IMR-90 (cell line): ENCODE data around the gene KLHL29. TPM values are rescaled to one million over a fixed set of nuclear protein-coding genes. Genes with fewer than 3 reads are reported as not detected.

Experiments
- ATAC-seq: fragments of 200-7000 bp; cut with Tn5 transposase; 2 replicates; pipeline ENCODE4 v1.9.1; 2020; ENCODE audit warnings: low read depth, mild to moderate bottlenecking, moderate library complexity
- BruUV-seq: library from RNA; stranded (reverse); fragments of 400-500 nt; replicated peaks from 2 replicates; lab custom pipeline; 2021; lab: Mats Ljungman, UMichigan
- CTCF ChIA-PET: fragments of 300-600 bp; formaldehyde crosslinking; extraction: SDS; loops from one replicate; lab custom pipeline; 2021; ENCODE audit warnings: antibody characterized with exemption; lab: Yijun Ruan, JAX
- POLR2A ChIA-PET: fragments of 300-600 bp; sonication (Branson Sonifier 250); formaldehyde crosslinking; loops from one replicate; lab custom pipeline; 2022; ENCODE audit warnings: antibody characterized with exemption; ENCODE audit not compliant: unreplicated experiment; lab: Charles Lee
- DNase-seq: peaks from one replicate; pipeline ENCODE4 v3.0.0; 2013
- H2AFZ ChIP-seq: replicated peaks from 2 replicates; pipeline ENCODE3; 2013; ENCODE audit warnings: low read length, mild to moderate bottlenecking; ENCODE audit not compliant: poor library complexity
- H2AK5ac ChIP-seq: 2 replicates; pipeline ENCODE4 v1.6.1; 2013; ENCODE audit warnings: low read depth, low read length, inconsistent platforms
- H2AK9ac ChIP-seq: replicated peaks from 2 replicates; pipeline ENCODE3; 2013; ENCODE audit warnings: mild to moderate bottlenecking, low read depth, low read length, moderate library complexity; ENCODE audit not compliant: poor library complexity
- H2BK120ac ChIP-seq: 2 replicates; pipeline ENCODE4 v1.6.1; 2013; ENCODE audit warnings: low read depth, low read length, inconsistent platforms
- H2BK15ac ChIP-seq: 3 replicates; pipeline ENCODE4 v1.6.1; 2013; ENCODE audit warnings: low read depth, low read length, inconsistent platforms
- H2BK20ac ChIP-seq: 2 replicates; pipeline ENCODE4 v1.6.1; 2013; ENCODE audit warnings: low read depth, mild to moderate bottlenecking, inconsistent platforms, low read length, moderate library complexity
- H2BK5ac ChIP-seq: 2 replicates; pipeline ENCODE4 v1.6.1; 2013; ENCODE audit warnings: mild to moderate bottlenecking, low read depth, low read length, inconsistent platforms; ENCODE audit not compliant: poor library complexity, severe bottlenecking
- H3K14ac ChIP-seq: replicated peaks from 2 replicates; pipeline ENCODE4 v1.6.1; 2013; ENCODE audit warnings: low read depth, low read length, inconsistent platforms
- H3K18ac ChIP-seq: 2 replicates; pipeline ENCODE4 v1.6.1; 2013; ENCODE audit warnings: low read depth, low read length, control low read depth
- H3K23ac ChIP-seq: 2 replicates; pipeline ENCODE4 v1.6.1; 2013; ENCODE audit warnings: low read depth, low read length, inconsistent platforms
- H3K27ac ChIP-seq: 2 replicates; pipeline ENCODE4 v1.5.1; 2013; ENCODE audit warnings: mild to moderate bottlenecking, control low read depth, low read length; ENCODE audit not compliant: insufficient read depth
- H3K27me3 ChIP-seq: 2 replicates; pipeline ENCODE4 v1.6.1; 2013; ENCODE audit warnings: low read length; ENCODE audit not compliant: control insufficient read depth, insufficient read depth
- H3K36me3 ChIP-seq: 2 replicates; pipeline ENCODE4 v1.6.1; 2013; ENCODE audit warnings: low read length, mixed read lengths; ENCODE audit not compliant: control insufficient read depth, insufficient read depth
- H3K4ac ChIP-seq: 2 replicates; pipeline ENCODE4 v1.6.1; 2013; ENCODE audit warnings: low read depth, low read length, inconsistent platforms
- H3K4me1 ChIP-seq: 2 replicates; pipeline ENCODE4 v1.6.1; 2013; ENCODE audit warnings: low read length, mixed read lengths; ENCODE audit not compliant: control insufficient read depth, insufficient read depth
- H3K4me2 ChIP-seq: 2 replicates; pipeline ENCODE4 v1.6.1; 2013; ENCODE audit warnings: low read depth, mild to moderate bottlenecking, control low read depth, low read length, moderate library complexity
- H3K4me3 ChIP-seq: 2 replicates; pipeline ENCODE4 v1.5.1; 2013; ENCODE audit warnings: low read depth, mild to moderate bottlenecking, control low read depth, low read length, moderate library complexity; ENCODE audit not compliant: insufficient read depth
- H3K56ac ChIP-seq: 2 replicates; pipeline ENCODE4 v1.6.1; 2013; ENCODE audit warnings: low read length, inconsistent platforms; ENCODE audit not compliant: insufficient read depth; ENCODE audit errors: extremely low read depth
- H3K79me1 ChIP-seq, 2 experiments: 2 replicates each; pipeline ENCODE4 v1.6.1; 2013; ENCODE audit warnings: low read length in 2 of 2, inconsistent platforms in 1 of 2, low read depth in 1 of 2
- H3K9ac ChIP-seq: 2 replicates; pipeline ENCODE4 v1.6.1; 2013; ENCODE audit warnings: low read depth, low read length, control low read depth
- H3K9me1 ChIP-seq: 2 replicates; pipeline ENCODE4 v1.6.1; 2013; ENCODE audit warnings: low read length, inconsistent platforms; ENCODE audit not compliant: insufficient read depth
- H3K9me3 ChIP-seq: 2 replicates; pipeline ENCODE4 v1.6.1; 2013; ENCODE audit warnings: low read length; ENCODE audit not compliant: control insufficient read depth, insufficient read depth
- H4K20me1 ChIP-seq: 2 replicates; pipeline ENCODE4 v1.6.1; 2013; ENCODE audit warnings: low read length, inconsistent platforms; ENCODE audit not compliant: insufficient read depth
- H4K5ac ChIP-seq: 2 replicates; pipeline ENCODE4 v1.6.1; 2013; ENCODE audit warnings: mild to moderate bottlenecking, low read depth, low read length, control low read depth
- H4K8ac ChIP-seq, 2 experiments: 2 replicates each; pipeline ENCODE4 v1.6.1; 2013; ENCODE audit warnings: low read depth in 2 of 2, low read length in 2 of 2, control low read depth in 1 of 2, inconsistent platforms in 1 of 2
- H4K91ac ChIP-seq: 2 replicates; pipeline ENCODE4 v1.6.1; 2013; ENCODE audit warnings: low read depth, low read length, inconsistent platforms; ENCODE audit not compliant: insufficient read depth
- BHLHE40 ChIP-seq: fragments of 150-350 bp; IDR thresholded peaks from 2 replicates; pipeline ENCODE4 v1.6.1; 2016; ENCODE audit warnings: mild to moderate bottlenecking, low read depth, low read length
- CEBPB ChIP-seq: IDR thresholded peaks from 2 replicates; pipeline ENCODE4 v1.6.1; 2012; ENCODE audit warnings: low read depth, low read length, improper control_type of control experiment
- MAZ ChIP-seq: IDR thresholded peaks from 2 replicates; pipeline ENCODE4 v1.6.1; 2012; ENCODE audit warnings: low read depth, mild to moderate bottlenecking, low read length, improper control_type of control experiment, moderate library complexity, borderline replicate concordance
- MXI1 ChIP-seq: IDR thresholded peaks from 2 replicates; pipeline ENCODE4 v1.6.1; 2012; ENCODE audit warnings: low read depth, mild to moderate bottlenecking, low read length, moderate library complexity, borderline replicate concordance
- POLR2A ChIP-seq: IDR thresholded peaks from 2 replicates; pipeline ENCODE4 v1.6.1; 2012; ENCODE audit warnings: mild to moderate bottlenecking, low read depth, low read length
- RAD21 ChIP-seq: IDR thresholded peaks from 2 replicates; pipeline ENCODE4 v1.6.1; 2012; ENCODE audit warnings: low read length, improper control_type of control experiment
- RCOR1 ChIP-seq: IDR thresholded peaks from 2 replicates; pipeline ENCODE4 v1.6.1; 2012; ENCODE audit warnings: mild to moderate bottlenecking, low read length, improper control_type of control experiment; ENCODE audit not compliant: insufficient replicate concordance
- RFX5 ChIP-seq: IDR thresholded peaks from 2 replicates; pipeline ENCODE4 v1.8.0; 2012; ENCODE audit warnings: low read depth, mild to moderate bottlenecking, low read length, moderate library complexity
- WGBS, 2 experiments: methylation state at CpG; one replicate each; pipeline versions ENCODE4 v1.1.5 to v1.1.7; 2013; ENCODE audit warnings: missing lambda C conversion rate in 2 of 2; ENCODE audit not compliant: insufficient read length in 1 of 2; ENCODE audit errors: extremely low coverage in 2 of 2; 5-methylcytosine and 5-hydroxymethylcytosine counted together
- dilution Hi-C: fragments of 300-500 bp; cut with HindIII; formaldehyde crosslinking; loops from one replicate; pipeline ENCODE4 v1.14.3; 2018; ENCODE audit warnings: low sequenced_read_pairs; ENCODE audit not compliant: unreplicated experiment
- in situ Hi-C: fragments of 300-500 bp; cut with MboI; formaldehyde crosslinking; loops from 3 replicates; pipeline ENCODE4 v1.14.3; 2019; ENCODE audit warnings: low sequenced_read_pairs, inconsistent platforms, mixed read lengths
- intact Hi-C: fragments of 100-400 bp; cut with micrococcal nuclease; formaldehyde crosslinking; loops from 2 replicates; pipeline ENCODE4 v1.10.0; 2022
- polyA plus RNA-seq, 3 experiments: library from polyadenylated mRNA; depleted of rRNA; stranded (reverse); fragments of >200 nt; gene quantifications; 2 replicates each; pipeline ENCODE4 v1.2.3, GENCODE V29; 2012; ENCODE audit warnings: low replicate concordance in 1 of 3
- total RNA-seq: library from RNA; depleted of rRNA; stranded (reverse); fragments of >200 nt; gene quantifications from 2 replicates; pipeline ENCODE4 v1.2.3, GENCODE V29; 2012
- TF ChIP-seq, protein P1 (sequence below): conservative IDR thresholded peaks from 2 replicates; pipeline ENCODE4 v1.5.1; 2012; ENCODE audit warnings: mild to moderate bottlenecking, low read depth, low read length, improper control_type of control experiment

KLHL29 gene
- total and polyA plus RNA-seq, 2 of the 4 experiments (the other 2 are of a cell fraction) = 2.0 to 8.0 TPM

DNA sequence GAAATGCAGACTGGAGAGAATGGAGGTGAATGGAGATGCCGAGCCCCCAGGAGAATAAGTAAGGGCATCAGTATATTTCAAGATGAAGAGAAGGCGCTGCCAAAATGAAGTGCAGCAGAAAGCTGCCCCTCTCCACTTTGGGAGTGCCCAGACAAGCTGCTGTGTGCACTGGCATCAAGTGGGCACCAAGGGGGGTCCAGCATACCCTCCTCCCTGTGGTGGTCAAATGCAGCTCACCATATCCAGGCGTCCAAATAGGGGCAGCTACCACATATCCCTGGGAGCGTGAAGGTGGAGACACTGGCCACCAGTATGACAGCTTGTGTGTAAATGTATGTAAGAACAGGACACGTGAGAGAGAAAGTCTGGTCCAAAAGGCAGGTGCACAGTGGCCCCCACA lies 236.6 kb downstream of the KLHL29 start:
- Histone ChIP-seq H4K5ac (no peak overlapping the region), H3K9me1 (peaks cover 2% of the 10 kb centered on the region; the same call in 1 of the 2 replicates), H3K27me3 (no peaks in the 10 kb centered on the region), H4K91ac (no peak overlapping the region), H3K79me1 (0 out of 4 replicates have a peak, but pooled peaks cover 0 to 4% of the 10 kb centered on the region in 2 experiments), H3K9ac (no peak overlapping the region), H3K4me3 (no peak overlapping the region), H3K56ac (no peak overlapping the region), H3K14ac (no peak overlapping the region), H3K9me3 (0 out of 2 replicates have a peak, but pooled peaks cover 2% of the 10 kb centered on the region), H2BK5ac (no peak overlapping the region), H4K20me1 (peaks cover 3% of the 10 kb centered on the region; the same call in 1 of the 2 replicates), H3K4me2 (no peak overlapping the region), H3K4ac (no peak overlapping the region), H4K8ac (no peak overlapping the region), H3K23ac (no peak overlapping the region), H3K36me3 (no peaks in the 10 kb centered on the region), H2BK20ac (no peak overlapping the region), H2AK5ac (no peak overlapping the region), H3K4me1 (peaks cover 13% of the 10 kb centered on the region; the same call in 1 of the 2 replicates), H3K27ac (no peak overlapping the region), H2AFZ (no peak overlapping the region), H3K18ac (no peak overlapping the region), H2BK120ac (no peak overlapping the region), H2AK9ac (peak overlapping the region; percentile 46), H2BK15ac (no peak overlapping the region)
- DNase-seq (no peak), ATAC-seq (no peak)
- intact Hi-C loops (no loop called here), in situ Hi-C loops (no loop called here), dilution Hi-C loops (no loop called here)
- ChIA-PET POLR2A (no interaction called here), CTCF (no interaction called here)
- WGBS, 2 experiments = no CpG with 5 or more reads among the region's 5 CpGs
- TF ChIP-seq, protein P1, sequence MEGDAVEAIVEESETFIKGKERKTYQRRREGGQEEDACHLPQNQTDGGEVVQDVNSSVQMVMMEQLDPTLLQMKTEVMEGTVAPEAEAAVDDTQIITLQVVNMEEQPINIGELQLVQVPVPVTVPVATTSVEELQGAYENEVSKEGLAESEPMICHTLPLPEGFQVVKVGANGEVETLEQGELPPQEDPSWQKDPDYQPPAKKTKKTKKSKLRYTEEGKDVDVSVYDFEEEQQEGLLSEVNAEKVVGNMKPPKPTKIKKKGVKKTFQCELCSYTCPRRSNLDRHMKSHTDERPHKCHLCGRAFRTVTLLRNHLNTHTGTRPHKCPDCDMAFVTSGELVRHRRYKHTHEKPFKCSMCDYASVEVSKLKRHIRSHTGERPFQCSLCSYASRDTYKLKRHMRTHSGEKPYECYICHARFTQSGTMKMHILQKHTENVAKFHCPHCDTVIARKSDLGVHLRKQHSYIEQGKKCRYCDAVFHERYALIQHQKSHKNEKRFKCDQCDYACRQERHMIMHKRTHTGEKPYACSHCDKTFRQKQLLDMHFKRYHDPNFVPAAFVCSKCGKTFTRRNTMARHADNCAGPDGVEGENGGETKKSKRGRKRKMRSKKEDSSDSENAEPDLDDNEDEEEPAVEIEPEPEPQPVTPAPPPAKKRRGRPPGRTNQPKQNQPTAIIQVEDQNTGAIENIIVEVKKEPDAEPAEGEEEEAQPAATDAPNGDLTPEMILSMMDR = no peak
- TF ChIP-seq MAZ = no peak
- no peak for TF ChIP-seq CEBPB
- no peak for TF ChIP-seq RAD21
- no peak for TF ChIP-seq MXI1
- TF ChIP-seq RFX5 = no peak
- TF ChIP-seq POLR2A = no peak
- no peak for TF ChIP-seq BHLHE40
- no peak for TF ChIP-seq RCOR1
- BruUV-seq = no TSS peak
